K562 (cell line): ENCODE data around the gene CDK14. TPM values are rescaled to one million over a fixed set of nuclear protein-coding genes. Genes with fewer than 3 reads are reported as not detected.

ENCODE experiments used
- ATAC-seq: fragments of 200-7000 bp; cut with Tn5 transposase; 3 replicates; pipeline ENCODE4 v1.9.1; 2020; ENCODE audit warnings: moderate library complexity
- BruUV-seq: library from RNA; stranded (reverse); fragments of 400-500 nt; replicated peaks from 2 replicates; lab custom pipeline; 2021; lab: Mats Ljungman, UMichigan
- CTCF ChIA-PET: fragments of 300-600 bp; formaldehyde crosslinking; extraction: SDS; loops from one replicate; lab custom pipeline; 2021; ENCODE audit warnings: low intra/inter-chr PET ratio; lab: Yijun Ruan, JAX
- POLR2A ChIA-PET: fragments of 300-600, 350-650 bp; sonication (Branson Sonifier 250); formaldehyde crosslinking; extraction: SDS; loops from one replicate; lab custom pipeline; 2021; ENCODE audit warnings: antibody characterized with exemption, inconsistent platforms; lab: Yijun Ruan, JAX
- DNase-seq, 4 experiments: peaks; one replicate each; pipeline versions ENCODE4 v3.0.0 to v3.0.0-alpha.2; 2011 to 2018; ENCODE audit warnings: low spot score in 3 of 4, mixed read lengths in 3 of 4; ENCODE audit errors: extremely low read depth in 1 of 4
- FAIRE-seq: peaks from 2 replicates; lab custom pipeline; 2011; peaks lifted over from hg19 to GRCh38; lab: Jason Lieb, UNC
- H2AFZ ChIP-seq: 2 replicates; pipeline ENCODE4 v1.6.0; 2011; ENCODE audit warnings: low read depth, low read length, control low read depth, inconsistent platforms
- H3K27ac ChIP-seq: fragments of 200-600 bp; 3 replicates; pipeline ENCODE4 v1.8.0; 2011; ENCODE audit warnings: low read depth, mild to moderate bottlenecking, control low read depth, inconsistent platforms, low read length, moderate library complexity, mixed read lengths; ENCODE audit errors: extremely low read depth
- H3K27me3 ChIP-seq, 2 experiments: fragments of 300-600 bp in 1 of 2; 2 replicates in 1 of 2; 3 replicates in 1 of 2; pipeline versions ENCODE4 v1.6.0 to v1.8.0; 2011; ENCODE audit warnings: inconsistent platforms in 2 of 2, low read length in 2 of 2, mild to moderate bottlenecking in 1 of 2, mixed read lengths in 1 of 2, moderate library complexity in 1 of 2; ENCODE audit not compliant: control insufficient read depth in 2 of 2, insufficient read depth in 2 of 2
- H3K36me3 ChIP-seq: fragments of 300-600 bp; 3 replicates; pipeline ENCODE4 v1.8.0; 2011; ENCODE audit warnings: mild to moderate bottlenecking, low read length, inconsistent platforms; ENCODE audit not compliant: control insufficient read depth, insufficient read depth
- H3K4me1 ChIP-seq, 2 experiments: fragments of 200-600 bp in 1 of 2; replicated peaks in 1 of 2; 2 replicates in 1 of 2; 3 replicates in 1 of 2; pipeline versions ENCODE4 v1.5.1 to v1.8.0; 2011; ENCODE audit warnings: inconsistent platforms in 2 of 2, low read length in 2 of 2, mild to moderate bottlenecking in 1 of 2, mixed read lengths in 1 of 2, moderate library complexity in 1 of 2; ENCODE audit not compliant: control insufficient read depth in 2 of 2, insufficient read depth in 2 of 2
- H3K4me2 ChIP-seq: 2 replicates; pipeline ENCODE4 v1.6.1; 2011; ENCODE audit warnings: low read length, control low read depth, inconsistent platforms, mixed read lengths; ENCODE audit not compliant: insufficient read depth
- H3K4me3 ChIP-seq: fragments of 200-600 bp; sonication (generic), shearing (Covaris generic); 2 replicates; pipeline ENCODE4 v1.5.1; 2016; ENCODE audit warnings: control low read depth, inconsistent platforms
- H3K79me2 ChIP-seq: fragments of 200-600 bp; 3 replicates; pipeline ENCODE4 v1.8.0; 2011; ENCODE audit warnings: low read length, inconsistent platforms; ENCODE audit not compliant: control insufficient read depth, insufficient read depth
- H3K9ac ChIP-seq, 2 experiments: 2 replicates each; pipeline versions ENCODE4 v1.6.0 to v1.6.1; 2011; ENCODE audit warnings: low read depth in 2 of 2, low read length in 2 of 2, control low read depth in 1 of 2, inconsistent platforms in 1 of 2, mild to moderate bottlenecking in 1 of 2, mixed read lengths in 1 of 2; ENCODE audit not compliant: insufficient read depth in 1 of 2
- H3K9me1 ChIP-seq: one replicate; pipeline ENCODE4 v1.6.0; 2011; ENCODE audit warnings: inconsistent platforms, mild to moderate bottlenecking, low read length, moderate library complexity; ENCODE audit not compliant: control insufficient read depth, insufficient read depth
- H3K9me3 ChIP-seq: replicated peaks from 2 replicates; pipeline ENCODE4 v1.5.1; 2011; ENCODE audit warnings: low read depth, low read length, inconsistent platforms; ENCODE audit not compliant: control insufficient read depth, insufficient read depth
- H4K20me1 ChIP-seq: replicated peaks from 2 replicates; pipeline ENCODE4 v1.6.1; 2011; ENCODE audit warnings: low read length, inconsistent platforms, mixed read lengths; ENCODE audit not compliant: control insufficient read depth, insufficient read depth
- BCL6 ChIP-seq: fragments of 250-450 bp; sonication (Bioruptor Pico); IDR thresholded peaks from 2 replicates; pipeline ENCODE4 v1.4.0; 2020
- BCOR ChIP-seq: fragments of 450-650 bp; IDR thresholded peaks from 2 replicates; pipeline ENCODE4 v1.6.1; 2016
- DDX20 ChIP-seq: fragments of 450-650 bp; IDR thresholded peaks from 2 replicates; pipeline ENCODE4 v1.6.1; 2016; ENCODE audit warnings: missing genetic modification characterization, low read depth, mild to moderate bottlenecking, missing compliant biosample characterization, moderate library complexity
- E2F8 ChIP-seq: fragments of 450-650 bp; IDR thresholded peaks from 2 replicates; pipeline ENCODE4 v1.7.1; 2018; ENCODE audit warnings: mild to moderate bottlenecking, low read depth; ENCODE audit not compliant: partially characterized antibody
- FOXK1 ChIP-seq: sonication (generic); formaldehyde crosslinking; IDR thresholded peaks from 2 replicates; pipeline ENCODE4 v1.8.0; 2022; ENCODE audit warnings: missing genetic modification reagents, mild to moderate bottlenecking, borderline replicate concordance
- HNRNPK ChIP-seq: fragments of 200-400 bp; formaldehyde crosslinking; IDR thresholded peaks from one replicate; pipeline ENCODE4 v1.6.1; 2018; ENCODE audit warnings: mild to moderate bottlenecking, low read depth, low read length; ENCODE audit not compliant: poor library complexity, severe bottlenecking
- LCOR ChIP-seq: sonication (generic); formaldehyde crosslinking; IDR thresholded peaks from 2 replicates; pipeline ENCODE4 v1.8.0; 2022; ENCODE audit warnings: mild to moderate bottlenecking, missing genetic modification reagents
- NFATC3 ChIP-seq: fragments of 450-650 bp; IDR thresholded peaks from 2 replicates; pipeline ENCODE4 v1.6.1; 2017; ENCODE audit warnings: mild to moderate bottlenecking
- POLR2G ChIP-seq: fragments of 200-400 bp; formaldehyde crosslinking; IDR thresholded peaks from 2 replicates; pipeline ENCODE4 v1.6.1; 2017; ENCODE audit warnings: low read depth, mild to moderate bottlenecking, antibody characterized with exemption, low read length, moderate library complexity
- SAFB ChIP-seq: fragments of 200-400 bp; formaldehyde crosslinking; IDR thresholded peaks from 2 replicates; pipeline ENCODE4 v1.6.1; 2017; ENCODE audit warnings: low read depth, low read length, borderline replicate concordance
- SFPQ ChIP-seq: fragments of 200-400 bp; formaldehyde crosslinking; IDR thresholded peaks from 2 replicates; pipeline ENCODE4 v1.6.1; 2017; ENCODE audit warnings: mild to moderate bottlenecking, low read depth, low read length, moderate library complexity
- TGIF2 ChIP-seq: sonication (generic); formaldehyde crosslinking; IDR thresholded peaks from 2 replicates; pipeline ENCODE4 v1.8.1; 2022; ENCODE audit warnings: mild to moderate bottlenecking, missing genetic modification reagents, moderate library complexity
- ZBTB12 ChIP-seq: fragments of 250-450 bp; sonication (Bioruptor Pico); IDR thresholded peaks from 2 replicates; pipeline ENCODE4 v1.4.0; 2020
- ZNF316 ChIP-seq: fragments of 450-650 bp; IDR thresholded peaks from 2 replicates; pipeline ENCODE4 v1.6.1; 2016
- ZNF695 ChIP-seq: fragments of 450-650 bp; formaldehyde crosslinking; IDR thresholded peaks from 2 replicates; pipeline ENCODE4 v1.4.0; 2020; ENCODE audit warnings: mild to moderate bottlenecking, moderate library complexity
- ZNF707 ChIP-seq: fragments of 250-450 bp; sonication (Bioruptor Pico); conservative IDR thresholded peaks from 2 replicates; pipeline ENCODE4 v1.8.0; 2022; ENCODE audit warnings: inconsistent platforms, mild to moderate bottlenecking, moderate library complexity
- ZNF77 ChIP-seq: fragments of 250-450 bp; sonication (Bioruptor Pico); IDR thresholded peaks from 2 replicates; pipeline ENCODE4 v1.5.0; 2020
- WGBS: fragments of 100-300 bp; shearing (Covaris generic); methylation state at CpG from one replicate; pipeline ENCODE4 v1.1.6; 2016; ENCODE audit warnings: low coverage, mixed read lengths; ENCODE audit not compliant: insufficient coverage; ENCODE audit errors: missing lambda C conversion rate; 5-methylcytosine and 5-hydroxymethylcytosine counted together
- in situ Hi-C: fragments of 300-500 bp; cut with MboI; formaldehyde crosslinking; loops from 4 replicates; pipeline ENCODE4 v1.15.0; 2018; ENCODE audit warnings: inconsistent platforms, mixed read lengths
- intact Hi-C: fragments of 100-400 bp; cut with micrococcal nuclease; formaldehyde crosslinking; loops from 2 replicates; pipeline ENCODE4 v1.14.2; 2022
- polyA plus RNA-seq, 8 experiments: library from polyadenylated mRNA; depleted of rRNA in 4 of 8; stranded (reverse) in 5 of 8; unstranded in 3 of 8; fragments of >200 nt; fragmentation: Nextera tagmentation in 2 of 8; fragmentation: Illumina TruSeq in 1 of 8; extraction: Ambion mirVana in 2 of 8; extraction: Trizol in 1 of 8; gene quantifications; 2 replicates each; pipeline versions ENCODE4 v1.2.1 to v1.2.3, GENCODE V29; 2011 to 2014; ENCODE audit warnings: inconsistent platforms in 1 of 8, missing spikeins in 1 of 8
- total RNA-seq, 7 experiments: library from RNA; depleted of rRNA in 6 of 7; stranded (reverse); fragments of >200 nt in 6 of 7; fragmentation: Illumina TruSeq in 2 of 7; extraction: Trizol in 2 of 7; gene quantifications; 2 replicates each; pipeline versions ENCODE4 v1.2.1 to v1.2.3, GENCODE V29; 2011 to 2021; ENCODE audit warnings: low replicate concordance in 1 of 7

Gene CDK14
- total and polyA plus RNA-seq, 9 of the 15 experiments (the other 6 are each of a cell fraction or from before 2014, with no cell fraction given) = 0.03 to 0.91 (median 0.16) TPM

- ChIA-PET POLR2A (no interaction called here), CTCF (no interaction called here)
- TF ChIP-seq TGIF2 (CRISPR knock-in tag) (no peak), E2F8 (no peak), SAFB (no peak), FOXK1 (CRISPR knock-in tag) (no peak), ZNF695 (CRISPR knock-in tag) (no peak), HNRNPK (no peak), ZNF316 (no peak), NFATC3 (no peak), LCOR (no peak), ZBTB12 (no peak), DDX20 (no peak), POLR2G (no peak), ZNF707 (CRISPR knock-in tag) (no peak), BCL6 (CRISPR knock-in tag) (no peak), BCOR (no peak), SFPQ (no peak), ZNF77 (no peak)
- H3K79me2 ChIP-seq = no peaks in the 10 kb centered on the region
- FAIRE-seq (no peak), DNase-seq (no peak), ATAC-seq (no peak)
- no TSS peak for BruUV-seq
- H3K9me3 ChIP-seq = no peaks in the 10 kb centered on the region
- no peak overlapping the region for H3K27ac ChIP-seq
- H3K4me3 ChIP-seq = no peak overlapping the region
- H4K20me1 ChIP-seq = no peaks in the 10 kb centered on the region
- H3K9ac ChIP-seq = no peak overlapping the region
- H3K4me1 ChIP-seq = no peaks in the 10 kb centered on the region
- H2AFZ ChIP-seq = no peak overlapping the region
- H3K27me3 ChIP-seq = 0 out of 5 replicates have a peak, but pooled peaks cover 0 to 2% of the 10 kb centered on the region in 2 experiments
- no peaks in the 10 kb centered on the region for H3K9me1 ChIP-seq
- under 1% methylated on average over 7 of the region's 7 CpGs for WGBS
- intact Hi-C loops = loop anchor here (5.0 kb wide), 1 partner anchor 202 kb away; no protein-coding TSS in a partner anchor
- no peaks in the 10 kb centered on the region for H3K36me3 ChIP-seq
- in situ Hi-C loops = no loop called here
- no peak overlapping the region for H3K4me2 ChIP-seq
Observed at GRCh38 chr7:91090684-91091083, 494.6 kb downstream of the CDK14 start.
